ENCODE results near the gene HIPK1. TPM values are rescaled to one million over a fixed set of nuclear protein-coding genes. Genes with fewer than 3 reads are reported as not detected.

HIPK1 gene
- total RNA-seq, 2 donors from 2014 or later = 68.9 to 78.9 TPM

GRCh38 chr1:113905435-113905861 is 23.7 kb upstream of the HIPK1 start:
- peak; percentile 85 for DNase-seq (ENCODE audit: low spot score)
- intact Hi-C loops (cut with DNase I) = loop anchor here in 1 of 2 donors (2.0 kb wide), 1 partner anchor 23 kb away; the partner anchor contains the start of gene HIPK1

- intact Hi-C loops (cut with DNase I) = no loop called here
- no peak for DNase-seq (ENCODE audit: low spot score)
Observed at GRCh38 chr1:113912594-113913311, 16.4 kb upstream of the HIPK1 start.

GRCh38 chr1:113913312-113913668 is 15.8 kb upstream of the HIPK1 start:
- no peak for DNase-seq (ENCODE audit: low spot score)
- intact Hi-C loops (cut with DNase I) = no loop called here

DNA sequence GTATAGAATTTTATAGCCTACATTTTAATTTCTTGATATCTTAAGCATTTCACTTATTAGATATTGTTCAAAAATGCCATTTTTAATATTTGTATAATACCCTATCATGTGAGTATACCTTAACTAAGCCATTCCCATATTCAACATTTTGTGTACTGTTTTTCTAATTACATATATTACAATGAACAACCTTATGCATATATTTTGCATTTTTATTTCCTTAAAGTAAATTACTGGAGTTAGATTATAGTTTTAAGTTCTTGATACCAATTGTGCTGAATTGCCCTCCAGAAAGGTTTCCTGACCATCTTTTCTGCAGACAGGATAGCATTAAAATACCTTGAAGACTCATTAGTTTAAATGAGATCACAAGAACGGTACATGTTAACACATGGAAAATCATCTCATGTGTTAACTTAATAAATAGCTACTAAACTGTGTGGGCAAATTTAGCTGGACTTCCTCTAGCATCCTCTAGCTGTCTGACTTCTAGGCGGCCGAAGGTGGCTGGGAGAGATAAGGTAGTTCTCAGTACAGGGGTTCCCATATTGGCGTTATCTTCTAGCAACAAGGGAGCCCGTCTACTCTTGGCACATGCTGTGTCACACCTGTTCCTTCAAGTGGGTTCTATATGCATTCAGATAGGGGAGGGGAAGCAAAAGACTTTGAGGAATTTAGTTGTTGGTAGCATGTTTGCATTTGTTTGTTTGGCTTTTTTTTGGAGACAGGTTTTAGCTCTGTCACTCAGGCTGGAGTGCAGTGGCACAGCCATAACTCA is 15.0 kb upstream of the HIPK1 start:
- DNase-seq (ENCODE audit: low spot score) = no peak
- intact Hi-C loops (cut with DNase I) = no loop called here

DNA sequence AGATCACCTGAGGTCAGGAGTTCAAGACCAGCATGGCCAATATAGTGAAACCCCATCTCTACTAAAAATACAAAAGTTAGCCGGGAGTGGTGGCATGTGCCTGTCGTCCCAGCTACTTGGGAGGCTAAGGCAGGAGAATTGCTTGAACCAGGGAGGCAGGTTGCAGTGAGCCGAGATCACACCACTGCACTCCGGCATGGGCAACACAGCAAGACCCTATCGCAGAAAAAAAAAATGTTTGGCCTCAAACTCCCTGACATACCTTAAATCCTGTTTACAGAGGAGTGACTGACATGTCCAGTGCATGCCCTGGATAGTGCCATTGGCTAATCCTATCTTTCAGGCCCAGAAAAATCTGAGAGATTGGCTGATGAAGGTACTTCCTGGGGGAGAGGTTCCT is 12.2 kb upstream of the HIPK1 start:
- DNase-seq (ENCODE audit: low spot score) = no peak
- intact Hi-C loops (cut with DNase I) = no loop called here

DNA sequence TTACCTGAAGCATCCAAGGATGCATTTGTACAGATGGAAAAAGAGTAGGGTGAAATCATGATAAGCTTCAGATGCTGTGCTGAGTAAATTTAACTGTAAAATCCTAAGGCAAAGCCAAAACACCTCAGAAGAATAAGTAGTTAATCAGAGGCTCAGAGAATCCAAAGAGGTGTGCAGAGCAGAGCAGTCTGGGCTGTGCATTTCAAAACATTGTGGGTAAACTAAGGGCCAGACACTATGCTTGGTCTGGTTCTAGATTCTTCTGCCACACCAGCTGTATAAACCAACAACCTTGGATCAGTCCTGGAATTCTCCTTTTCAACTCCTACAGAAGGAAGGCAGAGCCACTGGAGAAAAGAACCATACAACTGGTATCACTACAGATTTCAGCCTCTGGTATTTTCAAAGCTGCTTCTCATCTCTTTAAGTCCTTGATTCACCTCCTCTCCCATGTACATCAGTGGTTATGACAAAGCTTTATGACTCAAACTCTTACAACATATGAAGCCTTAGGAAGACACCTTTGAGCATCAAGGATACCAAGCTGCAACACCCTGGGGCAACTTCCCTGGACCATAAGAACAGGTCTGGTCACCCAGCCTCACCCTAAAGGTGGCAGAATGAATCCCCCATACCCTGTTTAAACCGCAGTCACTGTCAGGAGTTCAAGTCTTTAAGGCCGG is 11.6 kb upstream of the HIPK1 start:
- intact Hi-C loops (cut with DNase I) = no loop called here
- DNase-seq (ENCODE audit: low spot score) = no peak

DNA sequence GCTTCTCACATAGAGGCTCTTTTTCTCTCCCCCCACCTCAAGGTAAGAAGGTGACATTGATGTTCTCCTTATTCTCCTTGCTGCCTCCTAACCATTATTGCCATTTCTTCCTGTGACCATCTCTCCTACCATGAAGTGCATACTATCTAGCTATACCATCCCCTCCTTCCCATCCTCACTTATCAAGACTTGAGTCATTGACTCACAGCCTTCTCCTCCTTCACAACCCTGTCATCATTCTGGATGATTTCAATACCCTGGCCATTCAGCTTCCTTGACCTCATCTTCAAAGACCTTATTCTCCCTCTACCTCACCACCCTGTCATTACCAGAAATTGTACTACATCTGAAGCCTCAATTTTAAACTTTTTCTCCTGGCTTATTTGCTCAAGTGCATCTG is 10.9 kb upstream of the HIPK1 start:
- DNase-seq (ENCODE audit: low spot score) = no peak
- intact Hi-C loops (cut with DNase I) = no loop called here

GRCh38 chr1:113922957-113923356 is 6.2 kb upstream of the HIPK1 start:
- intact Hi-C loops (cut with DNase I) = no loop called here

DNA sequence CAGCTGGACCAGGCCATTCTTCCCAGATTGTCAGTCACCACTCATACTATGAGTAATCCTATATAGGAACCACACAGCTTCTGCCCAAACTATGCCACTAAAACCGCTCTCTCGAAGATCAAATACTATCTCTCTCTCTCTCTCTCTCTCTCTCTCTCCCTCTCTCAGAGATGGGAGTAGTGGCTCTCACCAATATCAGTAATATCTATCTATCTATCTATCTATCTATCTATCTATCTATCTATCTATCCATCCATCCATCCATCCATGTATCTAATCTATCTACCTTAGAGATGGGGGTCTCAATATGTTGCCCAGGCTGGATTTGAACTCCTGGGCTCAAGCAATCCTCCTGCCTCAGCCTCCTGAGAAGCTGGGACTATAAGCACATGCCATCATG is 4.7 kb upstream of the HIPK1 start:
- DNase-seq (ENCODE audit: low spot score) = no peak
- intact Hi-C loops (cut with DNase I) = no loop called here

More at GRCh38 chr1:113922957-113923356, 6.2 kb upstream of the HIPK1 start:
- DNase-seq (ENCODE audit: low spot score) = no peak

DNA sequence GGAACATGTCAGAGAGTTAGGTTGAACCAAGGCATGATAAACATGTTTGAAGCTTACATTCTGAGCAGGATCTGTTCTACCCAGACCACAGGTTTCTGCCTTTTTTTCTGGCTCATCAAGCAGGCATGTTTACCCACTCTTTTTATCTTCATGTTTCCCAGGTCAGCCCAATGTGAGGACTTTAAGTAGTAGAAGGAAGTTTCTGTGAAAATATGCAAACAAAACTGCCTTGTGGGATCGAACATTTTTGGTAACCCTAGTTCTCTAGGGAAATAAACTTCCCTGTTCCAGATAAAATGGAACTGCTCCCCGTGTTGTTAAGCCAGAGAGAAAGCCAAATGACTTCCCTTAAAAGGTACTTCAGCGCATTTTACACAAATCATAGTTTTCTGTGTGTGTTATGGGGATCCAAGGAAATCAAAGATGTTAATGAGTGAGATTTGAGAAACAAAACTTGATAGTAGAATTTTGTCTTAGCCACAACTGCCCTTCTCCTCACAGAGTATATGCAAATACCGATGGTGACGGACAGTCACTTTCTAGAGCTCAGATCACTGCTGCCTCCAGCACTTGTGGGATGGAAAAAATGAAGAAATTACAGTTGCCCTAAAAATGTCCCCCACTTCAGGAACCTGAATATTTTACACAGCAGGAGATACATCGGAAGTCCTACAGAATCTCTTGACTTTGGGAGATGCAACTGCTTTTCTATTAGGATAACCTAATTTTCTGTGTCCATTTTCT is 765 bp upstream of the HIPK1 start:
- intact Hi-C loops (cut with DNase I) = loop anchor here in 1 of 2 donors (2.0 kb wide), 1 partner anchor 24 kb away; the partner anchor contains the start of genes AP4B1 and DCLRE1B
- DNase-seq (ENCODE audit: low spot score) = no peak

DNA sequence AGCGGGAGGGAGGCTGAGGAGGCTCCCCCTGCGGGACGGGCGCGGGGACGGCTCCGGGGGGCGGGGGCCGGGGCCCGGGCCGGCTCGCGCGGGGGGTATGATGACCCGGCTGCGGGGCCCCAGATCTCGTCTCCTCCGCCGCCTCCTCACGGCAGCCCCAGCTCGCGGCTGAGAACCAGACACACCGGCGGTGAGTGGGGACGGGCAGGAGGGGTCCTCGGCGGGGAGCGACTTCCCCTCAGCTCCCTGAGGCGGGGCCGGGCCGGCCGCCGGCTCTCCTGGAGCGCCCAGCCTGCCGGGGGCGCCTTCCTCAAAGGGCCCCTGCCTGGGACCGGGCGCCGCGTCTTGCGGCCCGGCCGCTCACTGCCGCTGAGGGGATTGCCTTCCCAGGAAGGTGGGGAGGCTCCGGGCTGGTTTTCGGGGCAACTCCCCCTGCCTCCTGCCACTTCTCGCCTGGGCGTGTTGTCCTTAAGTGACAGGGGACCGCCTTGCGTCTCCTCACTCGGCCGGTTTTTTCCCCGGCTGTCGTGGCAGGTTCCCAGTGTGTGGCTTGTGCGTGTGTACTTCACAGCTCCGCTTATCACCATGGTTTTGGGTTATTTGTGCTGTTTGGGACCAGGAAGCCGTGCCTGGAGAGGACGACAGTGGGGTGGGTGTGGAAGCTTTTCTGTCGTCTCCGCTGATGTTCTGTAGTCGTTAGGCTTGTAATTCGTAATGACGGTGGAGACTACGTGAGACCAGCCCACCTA is 800 bp downstream of the HIPK1 start:
- intact Hi-C loops (cut with DNase I) = loop anchor here in 1 of 2 donors (2.0 kb wide), 1 partner anchor 25 kb away; the partner anchor contains the start of genes AP4B1 and DCLRE1B
- peak; percentile 86 for DNase-seq (ENCODE audit: low spot score)

DNA sequence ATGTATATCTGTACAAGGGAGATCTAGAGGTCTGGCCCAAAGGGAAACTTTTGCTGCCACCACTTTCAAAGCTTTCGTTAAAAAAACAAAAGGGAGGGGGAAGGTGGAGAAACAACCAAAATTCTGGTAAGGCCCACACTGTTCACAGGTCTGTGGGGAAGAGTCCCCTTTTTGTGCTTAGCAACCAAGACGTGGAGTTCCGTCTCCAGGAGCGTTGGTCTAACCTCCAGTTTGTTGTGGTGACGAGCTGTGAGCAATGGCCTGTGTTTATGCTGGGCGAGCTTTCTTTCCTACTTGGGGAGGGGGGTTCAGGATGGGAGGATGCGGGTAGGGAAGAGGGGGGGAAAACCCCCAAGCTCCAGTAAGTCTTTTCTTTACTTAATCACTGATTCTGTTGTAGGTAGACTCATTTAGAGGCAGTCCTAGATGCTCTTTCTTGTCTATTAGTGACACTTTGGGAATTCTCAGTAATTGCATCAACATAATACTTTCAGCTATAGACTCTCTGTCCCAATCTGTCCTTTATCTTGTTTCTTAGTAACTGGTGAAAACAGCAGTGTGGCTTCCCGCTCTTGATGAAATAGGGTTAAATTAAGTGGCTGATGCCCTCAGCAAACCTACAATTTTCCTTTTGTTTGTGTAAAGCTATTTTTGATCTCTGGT is 1.5 kb downstream of the HIPK1 start:
- intact Hi-C loops (cut with DNase I) = no loop called here
- DNase-seq (ENCODE audit: low spot score) = no peak

- intact Hi-C loops (cut with DNase I) = no loop called here
- no peak for DNase-seq (ENCODE audit: low spot score)
Observed at GRCh38 chr1:113931451-113931851, 2.3 kb downstream of the HIPK1 start.

- intact Hi-C loops (cut with DNase I) = no loop called here
- DNase-seq (ENCODE audit: low spot score) = no peak
Observed at GRCh38 chr1:113934006-113934405, 4.9 kb downstream of the HIPK1 start.

DNA sequence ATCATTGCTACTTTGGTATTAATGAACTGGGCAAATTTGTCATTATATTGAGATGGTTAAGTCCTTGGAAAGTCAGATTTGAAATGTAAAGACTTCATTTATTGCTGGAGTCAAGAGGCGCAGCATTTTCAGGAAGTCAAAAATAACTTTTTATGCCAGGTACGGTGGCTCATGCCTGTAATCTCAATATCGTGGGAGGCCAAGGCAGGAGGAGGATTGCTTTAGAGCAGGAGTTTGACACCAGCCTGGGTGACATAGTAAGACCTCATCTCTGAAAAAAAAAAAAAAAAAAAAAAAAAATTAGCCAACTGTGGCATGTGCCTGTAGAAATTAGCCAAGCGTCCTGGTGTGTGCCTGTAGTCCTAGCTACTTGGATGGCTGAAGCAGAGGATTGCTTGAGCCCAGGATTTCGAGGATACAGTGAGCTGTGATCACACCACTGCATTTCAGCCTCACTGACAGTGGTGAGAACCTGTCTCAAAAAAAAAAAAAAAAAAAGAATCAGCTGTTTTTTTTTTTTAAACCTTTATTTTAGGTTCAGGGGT is 5.5 kb downstream of the HIPK1 start:
- intact Hi-C loops (cut with DNase I) = no loop called here
- DNase-seq (ENCODE audit: low spot score) = no peak

DNA sequence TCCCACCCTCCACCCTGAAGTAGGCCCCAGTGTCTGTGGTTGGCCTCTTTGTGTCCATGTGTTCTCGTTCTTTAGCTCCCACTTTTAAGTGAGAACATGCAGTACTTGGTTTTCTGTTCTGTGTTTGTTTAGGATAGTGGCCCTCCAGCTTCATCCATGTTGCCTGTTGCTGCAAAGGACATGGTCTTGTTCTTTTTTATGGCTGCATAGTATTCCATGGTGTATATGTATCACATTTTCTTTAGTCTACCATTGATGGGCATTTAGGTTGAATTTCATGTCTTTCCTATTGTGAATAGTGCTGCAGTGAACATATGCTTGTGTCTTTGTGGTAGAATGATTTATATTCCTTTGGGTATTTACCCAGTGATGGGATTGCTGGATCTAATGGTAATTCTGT is 6.1 kb downstream of the HIPK1 start:
- intact Hi-C loops (cut with DNase I) = no loop called here
- no peak for DNase-seq (ENCODE audit: low spot score)

DNA sequence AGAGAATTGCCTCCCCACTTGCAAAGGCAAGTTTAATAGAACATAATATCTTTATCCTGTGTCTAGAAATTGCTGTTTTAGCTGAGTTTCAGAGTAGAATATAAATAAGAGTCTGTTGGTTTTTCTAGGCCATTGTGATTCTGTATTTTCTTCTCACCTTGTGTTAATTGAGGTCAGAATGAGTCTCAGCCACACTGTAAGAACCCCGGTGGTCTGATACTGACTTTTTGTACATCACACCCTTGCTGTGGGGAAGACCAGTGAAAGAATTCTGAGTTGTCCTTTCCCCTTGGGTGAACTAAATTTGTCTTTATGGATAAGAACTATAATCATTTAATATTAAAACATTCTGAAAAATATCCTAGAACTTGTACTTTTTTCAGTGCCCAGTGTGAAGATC is 6.8 kb downstream of the HIPK1 start:
- DNase-seq (ENCODE audit: low spot score) = no peak

GRCh38 chr1:113937146-113937545 is 8.0 kb downstream of the HIPK1 start:
- intact Hi-C loops (cut with DNase I) = no loop called here
- DNase-seq (ENCODE audit: low spot score) = no peak

More for the DNA sequence above, 6.8 kb downstream of the HIPK1 start:
- intact Hi-C loops (cut with DNase I) = no loop called here
